Adipose tissue (tissue), 3 donors: Measurements from ENCODE around the gene NEK10. TPM values are rescaled to one million over a fixed set of nuclear protein-coding genes. Genes with fewer than 3 reads are reported as not detected.

Experiments used
- H3K27ac ChIP-seq: one replicate; pipeline ENCODE4 v1.5.1; 2013; ENCODE audit warnings: low read depth, low read length
- WGBS, 3 donors: extraction: QIAGEN DNeasy Blood & Tissue Kit; methylation state at CpG; one replicate each; pipeline ENCODE4 v1.1.7; 2013; 5-methylcytosine and 5-hydroxymethylcytosine counted together
- polyA plus RNA-seq, 3 donors: library from polyadenylated mRNA; stranded (reverse); fragments of 200-250 nt; gene quantifications; one replicate each; pipeline ENCODE4 v1.2.3, GENCODE V29; 2013
- donor health status: healthy with polysubstance abuse.
- donor health status: Bipolar disorder and iron deficiency.
- donor health status: healthy.

The NEK10 gene
- polyA plus RNA-seq, 3 donors = 0.07 to 0.34 (median 0.09) TPM

DNA sequence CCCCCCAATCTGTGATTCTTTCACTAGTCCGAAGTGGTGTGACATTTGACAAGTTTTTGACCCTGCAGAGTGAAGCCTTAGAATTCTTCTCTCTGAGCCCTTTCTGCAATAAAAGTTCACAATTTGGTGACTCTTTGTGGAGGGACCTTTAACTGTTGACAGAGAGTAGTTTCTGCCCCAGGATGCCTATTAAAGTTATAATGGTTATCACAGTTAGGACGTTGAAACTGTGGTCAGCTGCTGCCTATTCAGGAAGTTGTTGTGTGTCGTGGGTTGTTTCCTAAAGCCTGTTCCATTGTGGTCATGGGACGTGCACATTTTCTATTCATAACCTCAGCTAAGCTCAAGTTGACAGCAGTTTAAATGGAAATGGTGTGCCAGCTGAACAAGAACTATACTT lies 274.5 kb downstream of the NEK10 start:
- no peak overlapping the region for H3K27ac ChIP-seq
- 27 to 52% (median 28%) methylated on average over 4 of the region's 4 CpGs for WGBS, 3 donors

DNA sequence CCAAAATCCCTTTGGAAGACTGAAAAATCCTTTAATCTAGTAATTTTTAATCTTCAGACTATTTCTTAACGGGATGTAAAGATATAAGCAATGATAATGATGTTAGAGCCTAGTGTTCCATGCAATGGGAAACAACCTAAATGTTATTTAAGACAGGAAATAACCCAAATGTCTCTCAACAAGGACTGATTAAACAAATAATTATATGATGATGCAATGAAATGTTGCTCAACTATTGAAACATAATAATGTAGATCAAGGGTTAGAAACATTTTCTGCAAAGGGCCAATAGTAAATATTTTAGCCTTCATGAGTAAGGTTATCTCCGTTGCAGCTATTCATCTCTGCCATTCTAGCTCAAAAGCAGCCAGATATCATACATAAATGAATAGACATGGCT lies 275.4 kb downstream of the NEK10 start:
- H3K27ac ChIP-seq = no peak overlapping the region
- WGBS, 3 donors = 35 to 39% (median 36%) methylated on average over 2 of the region's 2 CpGs

DNA sequence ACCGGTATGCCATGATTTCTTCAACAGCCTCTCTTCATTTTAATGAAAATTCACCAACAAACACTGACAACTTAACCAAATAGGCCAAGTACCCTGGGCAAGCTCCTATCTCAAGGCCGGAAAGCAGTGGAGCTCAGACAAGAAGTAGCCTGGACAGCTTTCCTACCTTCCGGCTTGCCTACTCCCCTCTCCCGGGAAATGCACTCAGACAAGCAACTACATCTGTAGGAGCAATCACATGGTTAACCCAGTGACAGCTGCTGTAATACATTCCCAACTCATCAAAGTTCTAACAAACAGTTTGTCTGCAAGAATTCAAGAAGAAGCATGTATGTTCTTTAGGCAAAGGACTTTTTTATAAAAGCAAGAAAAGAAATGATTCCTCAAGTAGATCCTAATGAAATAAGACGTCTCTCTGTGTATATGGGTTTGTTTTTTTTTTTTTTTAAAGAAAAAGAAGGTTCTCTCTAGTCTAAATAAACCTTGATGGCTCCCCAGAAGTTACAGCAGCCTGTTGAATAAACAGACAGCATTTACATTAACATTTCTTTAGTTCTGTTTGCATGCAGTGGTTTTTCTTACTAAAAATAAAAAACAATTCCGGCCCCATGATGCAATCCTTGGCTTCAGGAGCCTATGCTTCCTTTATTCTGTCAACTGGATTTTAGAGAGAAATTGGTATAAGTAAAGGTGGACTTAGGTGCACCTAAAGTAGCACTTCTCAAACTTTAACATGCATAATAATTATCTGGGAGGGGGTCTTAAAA lies 278.7 kb downstream of the NEK10 start:
- no peak overlapping the region for H3K27ac ChIP-seq
- 55 to 64% (median 61%) methylated on average over 6 of the region's 6 CpGs for WGBS, 3 donors

DNA sequence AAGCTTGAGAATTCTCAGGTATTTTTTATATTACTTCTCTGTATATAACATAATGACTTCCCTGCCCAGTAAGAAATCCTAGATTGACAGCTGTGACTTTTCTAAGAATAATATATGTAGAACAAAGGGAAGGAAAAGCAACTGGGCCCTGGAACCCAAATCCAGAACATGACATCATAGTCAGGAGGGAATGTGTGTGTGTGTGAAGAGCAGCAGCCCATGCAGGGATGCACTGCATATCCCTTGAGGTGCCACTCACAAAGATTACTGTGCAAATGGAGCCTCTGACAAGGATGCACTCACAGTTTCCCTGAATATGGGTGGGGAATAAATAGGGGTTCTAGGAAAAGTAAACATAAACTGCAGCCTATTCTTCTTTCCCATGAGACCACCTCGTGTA lies 279.5 kb downstream of the NEK10 start:
- H3K27ac ChIP-seq = no peak overlapping the region
- 44 to 86% (median 66%) methylated on average over 1 of the region's 1 CpG for WGBS, 3 donors

DNA sequence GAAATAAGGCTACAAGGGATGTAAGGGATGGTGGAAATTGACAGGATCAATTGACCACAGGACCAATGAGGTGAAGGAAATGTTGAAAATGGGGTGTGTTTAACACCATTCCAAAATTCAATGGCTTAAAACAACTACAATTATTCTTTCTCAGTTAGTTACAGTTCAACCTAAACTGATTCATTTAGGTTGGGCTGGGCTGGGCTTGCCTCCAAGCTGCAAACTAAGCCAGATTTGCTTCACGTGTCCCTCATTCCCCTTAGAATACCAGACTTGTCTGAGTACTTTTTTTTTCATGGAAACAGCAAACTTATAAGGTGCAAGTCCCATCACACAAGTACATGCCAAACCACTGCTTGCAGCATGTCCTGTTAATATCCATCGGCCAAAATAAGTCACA lies 280.1 kb downstream of the NEK10 start:
- no peak overlapping the region for H3K27ac ChIP-seq
- 45 to 50% (median 48%) methylated on average over 2 of the region's 2 CpGs for WGBS, 3 donors

DNA sequence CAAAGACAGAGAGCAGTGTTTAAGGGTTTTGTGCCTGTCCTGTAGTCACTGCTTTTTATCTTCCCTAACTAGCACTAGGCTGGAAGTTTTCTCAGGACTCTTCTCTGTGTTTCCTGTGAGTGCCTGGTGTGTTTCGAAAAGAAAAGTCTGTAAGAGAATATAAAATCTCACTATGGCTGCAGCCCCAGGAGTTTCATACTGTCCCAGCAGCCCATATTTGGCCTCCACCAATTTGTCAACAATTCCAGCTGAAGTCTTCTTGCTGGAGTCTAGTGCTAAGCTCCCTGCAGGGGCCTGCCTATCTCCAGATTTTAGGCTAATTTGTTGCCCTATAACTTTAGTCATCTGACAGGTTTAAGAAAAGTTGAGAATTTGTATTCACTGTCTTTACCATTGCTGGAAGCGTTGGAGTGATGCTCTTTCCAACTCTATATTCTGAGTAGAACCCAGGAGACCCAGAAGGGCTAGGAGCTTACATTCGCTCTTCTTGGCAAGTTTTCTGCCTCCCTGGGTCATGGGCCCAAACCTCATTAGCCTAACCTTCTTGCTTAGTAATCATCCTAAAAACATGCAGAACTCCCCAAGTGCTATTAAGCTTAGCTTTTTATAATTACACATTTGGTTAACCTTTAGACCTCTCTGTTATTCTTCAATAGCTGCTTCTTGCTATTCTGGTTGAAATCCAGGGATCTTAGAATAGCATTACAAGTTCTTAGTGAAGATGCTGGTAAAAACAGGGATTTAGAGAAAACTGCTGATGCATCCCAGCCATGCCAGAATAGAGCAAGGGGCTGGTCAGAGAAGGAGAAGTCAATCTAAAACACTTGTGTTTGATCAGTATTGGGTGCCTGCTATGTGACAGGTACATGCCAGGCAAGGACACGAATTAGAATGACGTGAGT lies 283.1 kb downstream of the NEK10 start:
- WGBS, 3 donors = 64 to 82% (median 73%) methylated on average over 5 of the region's 5 CpGs
- H3K27ac ChIP-seq = no peak overlapping the region

DNA sequence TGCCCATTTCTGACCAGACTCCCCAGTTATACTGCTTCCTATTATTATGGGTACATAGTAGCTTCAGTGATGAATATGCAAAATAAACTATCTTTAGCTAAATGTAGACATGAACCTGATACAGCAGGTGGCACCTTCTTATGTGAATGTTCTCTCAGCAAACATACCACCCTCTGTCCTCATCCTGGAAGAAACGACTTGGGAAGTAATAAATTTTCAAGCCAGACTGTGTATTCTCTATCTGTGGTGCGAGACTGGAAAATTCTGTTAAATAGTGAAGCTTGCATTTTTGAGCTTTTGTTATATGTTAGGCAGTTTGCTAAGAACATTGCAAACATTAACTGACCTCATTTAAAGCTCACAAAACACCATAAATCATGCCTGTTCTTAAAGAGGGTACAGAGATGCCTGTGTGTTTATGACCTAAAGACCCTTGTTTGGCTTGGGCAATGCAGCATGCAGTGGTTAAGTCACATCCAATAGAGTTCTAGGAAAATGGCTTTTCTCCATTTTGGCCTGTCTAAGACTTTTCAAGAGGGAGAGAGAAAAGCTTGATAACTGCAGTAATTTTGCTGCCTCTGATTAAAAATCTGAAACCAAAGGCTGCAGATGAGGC lies 287.1 kb downstream of the NEK10 start:
- no peak overlapping the region for H3K27ac ChIP-seq
- WGBS, 3 donors = 50 to 76% (median 52%) methylated on average over 2 of the region's 2 CpGs

DNA sequence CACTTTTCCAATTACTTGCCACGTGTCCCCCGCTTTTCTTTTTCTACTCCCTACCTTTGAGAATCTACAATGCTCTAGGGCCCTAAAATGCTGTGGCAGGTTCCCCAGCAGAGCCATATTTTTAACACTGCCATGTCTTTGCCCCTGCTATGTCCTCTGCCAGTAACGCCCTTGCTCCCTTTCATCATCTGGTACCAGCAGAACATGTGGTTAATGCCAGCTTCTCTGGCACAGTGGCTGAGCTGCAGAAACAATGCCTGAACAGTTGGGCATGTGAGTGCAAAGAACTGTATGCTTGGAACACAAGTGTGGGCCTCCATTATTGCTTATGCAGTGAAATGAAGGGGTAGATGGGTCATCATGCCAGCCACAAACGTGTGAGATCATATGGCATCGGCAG lies 287.6 kb downstream of the NEK10 start:
- 78 to 87% (median 85%) methylated on average over 5 of the region's 5 CpGs for WGBS, 3 donors
- no peak overlapping the region for H3K27ac ChIP-seq

DNA sequence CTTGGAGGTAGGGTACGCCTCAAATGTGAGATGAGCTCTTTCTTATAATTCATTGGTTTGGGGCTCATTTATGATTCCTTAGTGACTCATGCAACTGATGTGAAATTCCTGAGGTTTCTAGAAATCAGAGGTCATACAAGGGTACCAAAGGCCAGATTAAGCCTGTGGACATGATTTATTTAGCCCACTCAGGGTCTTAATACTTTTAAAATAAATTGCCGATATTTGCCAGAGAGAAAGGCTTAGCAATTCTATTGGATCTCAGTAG lies 289.0 kb downstream of the NEK10 start:
- no peak overlapping the region for H3K27ac ChIP-seq
- 62 to 83% (median 69%) methylated on average over 2 of the region's 2 CpGs for WGBS, 3 donors

DNA sequence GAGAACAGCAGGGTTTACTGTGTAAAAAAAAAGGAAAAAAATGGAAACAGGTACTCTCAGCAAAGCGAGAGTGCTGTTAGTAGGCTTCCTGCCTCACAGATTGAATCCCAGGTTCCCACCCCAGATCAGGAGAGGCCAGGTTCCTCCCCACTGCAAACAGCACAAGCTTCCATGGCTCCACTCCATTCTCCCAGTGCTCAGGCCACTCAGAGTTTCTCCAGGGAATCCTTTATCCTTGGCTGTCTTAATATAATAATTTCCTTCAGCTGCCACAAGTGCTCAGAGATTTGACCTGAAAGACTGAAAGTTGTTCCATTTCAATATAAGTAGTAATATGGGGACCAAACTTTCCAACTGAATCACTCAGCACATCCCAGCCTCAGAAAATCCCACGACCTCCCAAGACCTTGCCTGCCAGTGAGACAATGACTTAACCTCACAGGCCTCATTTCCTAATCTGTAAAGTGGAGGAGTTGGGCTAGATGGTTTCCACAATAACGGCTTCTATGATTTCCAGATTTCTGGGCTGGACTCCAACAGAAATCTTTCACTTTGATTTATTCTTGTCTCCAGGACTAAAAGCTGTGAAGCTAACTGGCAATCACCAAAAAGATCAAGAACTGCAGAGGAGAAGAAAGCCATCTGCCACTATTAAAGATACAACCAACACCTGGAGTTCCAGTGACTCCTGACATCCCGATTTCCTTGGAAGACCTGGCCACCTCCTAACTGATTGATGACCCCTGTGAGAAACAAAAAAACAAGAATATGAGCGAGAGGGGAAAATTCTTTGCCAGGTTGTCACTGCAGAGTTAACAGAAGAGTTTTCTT lies 289.5 kb downstream of the NEK10 start:
- WGBS, 3 donors = 37 to 71% (median 39%) methylated on average over 5 of the region's 5 CpGs
- no peak overlapping the region for H3K27ac ChIP-seq

DNA sequence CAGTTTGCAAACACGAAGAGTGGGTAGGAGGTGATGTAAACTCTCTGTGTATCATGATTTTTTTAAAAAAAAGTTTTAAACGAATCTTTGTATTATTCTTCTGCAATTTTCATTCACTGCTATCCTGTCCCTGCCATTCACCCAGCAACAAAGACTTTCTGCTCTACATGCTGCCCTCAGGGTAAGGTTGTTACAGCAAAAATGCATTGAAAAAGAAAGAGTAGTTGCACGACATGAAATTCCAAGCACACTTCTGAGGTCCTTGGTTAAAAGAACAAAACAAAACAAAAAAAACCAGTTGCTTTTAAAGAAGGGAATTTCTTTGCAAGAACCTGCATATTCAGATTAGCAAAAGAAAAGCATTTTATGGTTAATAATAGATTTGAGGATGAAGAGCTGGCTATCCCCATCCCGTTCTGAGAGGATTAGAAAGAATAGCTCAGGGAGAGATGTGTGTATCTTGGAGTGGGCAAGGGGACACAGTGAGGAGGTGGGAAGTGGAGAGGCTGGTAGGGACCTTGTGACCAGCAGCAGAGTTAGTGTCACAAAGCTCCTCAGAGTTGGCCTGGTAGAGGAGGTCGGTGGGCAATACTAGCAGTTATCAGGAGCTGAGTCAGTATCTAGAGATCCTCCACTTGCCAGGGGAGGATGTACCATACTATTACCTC lies 290.8 kb downstream of the NEK10 start:
- WGBS, 3 donors = 59 to 64% (median 59%) methylated on average over 5 of the region's 5 CpGs
- no peak overlapping the region for H3K27ac ChIP-seq

DNA sequence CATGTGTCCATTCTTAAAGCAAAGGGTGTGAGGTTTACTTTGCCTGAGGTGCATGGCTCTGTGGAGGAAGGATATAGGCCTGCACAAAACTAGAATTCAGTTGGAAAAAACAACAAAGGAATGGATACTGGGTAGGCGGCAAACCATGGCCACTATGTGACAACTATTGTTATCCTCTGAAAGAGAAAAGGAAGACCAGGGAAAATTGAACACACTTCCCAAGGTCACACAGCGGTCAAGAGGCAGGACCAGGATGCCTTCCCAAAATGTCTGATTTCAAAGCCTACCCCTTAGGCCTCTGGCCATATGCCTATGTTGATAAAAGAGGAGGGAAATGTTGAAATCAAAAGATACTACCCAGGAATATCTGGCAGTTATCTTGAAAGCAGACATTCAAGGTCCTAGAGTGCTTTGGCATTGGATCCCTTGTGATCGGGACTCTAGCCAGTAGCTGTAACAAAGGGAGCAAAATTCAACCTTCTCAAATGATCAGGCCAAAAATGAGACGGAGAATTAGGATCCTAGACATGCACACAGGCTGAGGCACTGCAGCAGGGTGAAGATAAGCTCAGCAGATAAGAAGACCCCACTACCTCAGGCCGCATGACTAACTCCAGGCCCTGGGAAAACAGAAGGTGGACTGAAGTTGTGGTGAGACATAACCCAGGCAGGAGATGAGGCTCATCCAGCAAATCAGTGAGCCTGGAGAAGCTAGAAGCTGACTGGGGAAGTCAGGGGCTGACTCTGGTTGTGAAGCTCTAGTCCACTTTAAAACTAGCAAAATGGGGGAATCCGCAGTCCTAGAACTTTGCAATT lies 292.2 kb downstream of the NEK10 start:
- H3K27ac ChIP-seq = no peak overlapping the region
- 50 to 80% (median 75%) methylated on average over 6 of the region's 6 CpGs for WGBS, 3 donors

DNA sequence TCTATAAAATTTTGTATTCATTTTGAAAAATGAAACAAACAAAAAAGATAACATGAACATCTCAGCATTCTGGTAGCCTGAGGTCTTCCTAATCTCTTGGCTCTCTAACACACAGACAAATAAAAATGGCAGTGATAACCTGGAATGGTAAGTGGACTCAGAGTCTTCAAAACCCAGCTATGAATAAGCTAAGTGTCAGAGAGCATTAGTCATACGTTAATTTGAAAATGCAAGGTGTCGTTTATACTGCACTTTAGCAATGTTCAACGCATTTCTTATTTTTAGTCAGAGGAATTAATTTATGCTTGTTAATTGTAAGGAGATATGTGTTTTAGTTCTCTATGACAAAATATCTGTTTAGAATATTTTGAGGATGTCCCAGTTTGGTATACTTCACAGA lies 294.3 kb downstream of the NEK10 start:
- 84 to 99% (median 94%) methylated on average over 3 of the region's 3 CpGs for WGBS, 3 donors
- no peak overlapping the region for H3K27ac ChIP-seq

DNA sequence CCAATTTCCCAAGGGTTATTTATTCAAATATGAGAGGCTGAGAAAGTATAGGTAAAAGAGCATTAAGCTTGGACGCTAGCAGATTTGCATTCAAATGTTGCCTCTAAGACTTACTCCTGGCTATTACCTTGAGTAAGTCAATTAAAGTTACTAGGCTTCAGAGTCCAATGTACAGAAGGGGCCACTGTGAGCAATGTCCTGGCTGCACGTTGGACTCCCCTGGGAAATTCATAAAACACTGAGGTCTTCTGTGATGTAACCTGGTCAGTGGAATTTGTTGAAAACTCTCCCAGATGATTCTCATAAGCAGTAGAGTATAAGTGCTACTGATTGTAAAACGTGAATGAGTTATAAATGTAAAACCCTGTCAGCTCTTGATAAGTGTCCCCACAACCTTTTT lies 295.3 kb downstream of the NEK10 start:
- 72 to 80% (median 72%) methylated on average over 3 of the region's 3 CpGs for WGBS, 3 donors
- H3K27ac ChIP-seq = no peak overlapping the region

DNA sequence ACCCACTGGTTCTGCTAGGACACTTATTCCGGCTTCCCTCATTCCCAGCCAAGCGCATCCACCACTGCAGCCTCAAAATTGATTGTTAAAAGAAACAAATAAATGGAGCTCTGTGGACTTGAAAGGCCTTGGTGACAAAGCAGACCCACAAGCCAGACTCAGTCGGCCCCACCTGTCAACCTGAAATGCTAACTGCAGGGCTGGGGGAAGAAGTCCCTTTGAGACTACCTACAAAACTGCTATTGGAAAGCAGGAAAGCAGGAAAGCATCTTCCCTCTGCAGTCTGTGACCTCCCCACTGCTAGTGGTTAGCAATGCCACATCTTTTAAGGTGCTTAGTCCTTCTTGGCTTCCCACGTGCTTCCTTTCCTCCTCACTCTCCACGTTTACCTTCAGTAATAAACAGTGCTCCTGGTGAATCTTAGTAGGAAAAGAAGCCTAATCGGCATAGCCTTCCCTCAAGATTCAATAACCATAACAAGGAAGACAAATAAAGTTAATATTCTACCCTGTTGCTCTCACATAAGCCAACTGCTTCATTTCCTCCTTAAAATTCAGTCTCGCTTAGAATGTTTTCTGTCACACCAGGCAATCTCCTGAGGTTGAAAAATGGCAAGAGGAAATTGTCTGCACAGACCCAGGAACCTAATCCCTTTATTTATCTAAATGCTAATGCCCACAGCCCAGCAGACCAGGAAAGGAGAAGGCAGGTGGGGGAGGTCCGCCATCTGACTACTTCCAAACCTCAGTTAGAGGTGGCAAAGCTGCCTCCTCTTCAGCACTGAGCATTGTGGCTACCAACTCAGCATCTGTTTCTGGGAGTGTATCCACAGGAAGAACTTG lies 296.2 kb downstream of the NEK10 start:
- 60 to 66% (median 64%) methylated on average over 8 of the region's 8 CpGs for WGBS, 3 donors
- no peak overlapping the region for H3K27ac ChIP-seq

DNA sequence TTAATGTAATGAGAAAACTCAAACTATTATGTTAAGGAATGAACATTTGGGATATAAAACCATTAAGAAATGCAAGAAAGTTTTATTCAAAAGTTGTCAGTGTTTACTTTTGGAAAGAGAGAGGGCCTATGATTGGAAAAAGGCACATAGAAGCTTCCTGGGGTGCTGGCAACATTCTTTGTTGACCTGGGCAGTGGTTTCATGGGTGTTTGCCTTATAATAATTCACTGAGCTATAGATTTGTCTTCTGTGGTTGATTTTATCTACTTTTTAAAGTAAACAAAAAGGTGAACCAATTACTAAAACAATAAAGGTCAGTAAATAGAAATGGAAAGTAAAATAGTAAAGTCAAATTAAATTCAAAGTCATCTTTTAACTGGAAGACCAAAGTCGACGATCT lies 308.8 kb downstream of the NEK10 start:
- 34 to 80% (median 78%) methylated on average over 2 of the region's 2 CpGs for WGBS, 3 donors
- H3K27ac ChIP-seq = no peak overlapping the region
